Lung (tissue), 12 donors: ENCODE results near the gene TLR5. TPM values are rescaled to one million over a fixed set of nuclear protein-coding genes. Genes with fewer than 3 reads are reported as not detected.

Experiments used
- ATAC-seq: fragments of 200-7000 bp; cut with Tn5 transposase; one replicate; pipeline ENCODE4 v1.9.1; 2020; ENCODE audit warnings: moderate number of reproducible peaks; ENCODE audit not compliant: insufficient read depth, low FRiP score
- DNase-seq, 3 donors: peaks; one replicate each; pipeline ENCODE4 v3.0.0-alpha.2; 2013 to 2017
- H3K27ac ChIP-seq, 2 donors: one replicate each; pipeline ENCODE4 v1.5.1; 2013; ENCODE audit warnings: mild to moderate bottlenecking in 2 of 2, moderate library complexity in 2 of 2, control low read depth in 1 of 2, inconsistent platforms in 1 of 2, low read depth in 1 of 2, low read length in 1 of 2
- H3K27me3 ChIP-seq, 3 donors: one replicate each; pipeline ENCODE4 v1.5.1; 2013; ENCODE audit warnings: low read length in 2 of 3; ENCODE audit not compliant: control insufficient read depth in 3 of 3, insufficient read depth in 3 of 3
- H3K36me3 ChIP-seq, 4 donors: one replicate each; pipeline ENCODE4 v1.5.1; 2013; ENCODE audit warnings: low read length in 4 of 4, mild to moderate bottlenecking in 1 of 4, moderate library complexity in 1 of 4; ENCODE audit not compliant: control insufficient read depth in 4 of 4, insufficient read depth in 4 of 4
- H3K4me1 ChIP-seq, 5 donors: one replicate each; pipeline ENCODE4 v1.5.1; 2013; ENCODE audit warnings: low read length in 5 of 5, mild to moderate bottlenecking in 2 of 5, moderate library complexity in 1 of 5; ENCODE audit not compliant: control insufficient read depth in 5 of 5, insufficient read depth in 5 of 5
- H3K4me3 ChIP-seq: one replicate; pipeline ENCODE4 v1.5.1; 2013; ENCODE audit warnings: mild to moderate bottlenecking, control low read depth, moderate library complexity
- H3K9ac ChIP-seq, 2 donors: one replicate each; pipeline ENCODE4 v1.5.1; 2013; ENCODE audit warnings: low read length in 2 of 2, control low read depth in 1 of 2; ENCODE audit not compliant: insufficient read depth in 1 of 2
- H3K9me3 ChIP-seq, 4 donors: one replicate each; pipeline ENCODE4 v1.5.1; 2013; ENCODE audit warnings: low read length in 3 of 4, mild to moderate bottlenecking in 1 of 4, moderate library complexity in 1 of 4; ENCODE audit not compliant: control insufficient read depth in 4 of 4, insufficient read depth in 3 of 4
- WGBS, 2 donors: extraction: QIAGEN DNeasy Blood & Tissue Kit; methylation state at CpG; one replicate each; pipeline ENCODE4 v1.1.7; 2013; 5-methylcytosine and 5-hydroxymethylcytosine counted together
- polyA plus RNA-seq, 2 donors: library from polyadenylated mRNA; stranded (reverse); fragments of 200-250 nt; gene quantifications; one replicate each; pipeline ENCODE4 v1.2.1, GENCODE V29; 2013
- total RNA-seq, 2 donors: library from RNA; depleted of rRNA in 1 of 2; stranded (reverse); fragments of >200 nt in 1 of 2; gene quantifications; one replicate each; pipeline ENCODE4 v1.2.1, GENCODE V29; 2014 to 2021
- TF ChIP-seq, protein P1 (sequence below): IDR thresholded peaks from 2 replicates; pipeline ENCODE4 v1.5.1; 2012; ENCODE audit warnings: mild to moderate bottlenecking; ENCODE audit errors: control extremely low read depth, extremely low read depth
- donor health status: control.
- donor health status: control.
- donor health status: Bipolar disorder and iron deficiency.
- donor health status: healthy.
- donor health status: DM: yes; HTN: yes; CAD: no.

TLR5 gene
- total and polyA plus RNA-seq, 4 donors = 3.0 to 23.6 (median 17.7) TPM

GRCh38 chr1:223188618-223189356, 45.7 kb upstream of the TLR5 start:
- DNase-seq = no peak
- no peaks in the 10 kb centered on the region for H3K36me3 ChIP-seq
- H3K27me3 ChIP-seq = peaks cover 0 to 2% (median 0%) of the 10 kb centered on the region in 3 donors
- H3K9ac ChIP-seq = no peak overlapping the region
- ATAC-seq = no peak
- H3K4me3 ChIP-seq = no peak overlapping the region
- WGBS, 2 donors = 83 to 86% methylated on average over 5 of the region's 5 CpGs
- H3K4me1 ChIP-seq = no peaks in the 10 kb centered on the region
- TF ChIP-seq, protein P1, sequence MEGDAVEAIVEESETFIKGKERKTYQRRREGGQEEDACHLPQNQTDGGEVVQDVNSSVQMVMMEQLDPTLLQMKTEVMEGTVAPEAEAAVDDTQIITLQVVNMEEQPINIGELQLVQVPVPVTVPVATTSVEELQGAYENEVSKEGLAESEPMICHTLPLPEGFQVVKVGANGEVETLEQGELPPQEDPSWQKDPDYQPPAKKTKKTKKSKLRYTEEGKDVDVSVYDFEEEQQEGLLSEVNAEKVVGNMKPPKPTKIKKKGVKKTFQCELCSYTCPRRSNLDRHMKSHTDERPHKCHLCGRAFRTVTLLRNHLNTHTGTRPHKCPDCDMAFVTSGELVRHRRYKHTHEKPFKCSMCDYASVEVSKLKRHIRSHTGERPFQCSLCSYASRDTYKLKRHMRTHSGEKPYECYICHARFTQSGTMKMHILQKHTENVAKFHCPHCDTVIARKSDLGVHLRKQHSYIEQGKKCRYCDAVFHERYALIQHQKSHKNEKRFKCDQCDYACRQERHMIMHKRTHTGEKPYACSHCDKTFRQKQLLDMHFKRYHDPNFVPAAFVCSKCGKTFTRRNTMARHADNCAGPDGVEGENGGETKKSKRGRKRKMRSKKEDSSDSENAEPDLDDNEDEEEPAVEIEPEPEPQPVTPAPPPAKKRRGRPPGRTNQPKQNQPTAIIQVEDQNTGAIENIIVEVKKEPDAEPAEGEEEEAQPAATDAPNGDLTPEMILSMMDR = no peak
- no peaks in the 10 kb centered on the region for H3K9me3 ChIP-seq
- H3K27ac ChIP-seq = no peak overlapping the region

DNA sequence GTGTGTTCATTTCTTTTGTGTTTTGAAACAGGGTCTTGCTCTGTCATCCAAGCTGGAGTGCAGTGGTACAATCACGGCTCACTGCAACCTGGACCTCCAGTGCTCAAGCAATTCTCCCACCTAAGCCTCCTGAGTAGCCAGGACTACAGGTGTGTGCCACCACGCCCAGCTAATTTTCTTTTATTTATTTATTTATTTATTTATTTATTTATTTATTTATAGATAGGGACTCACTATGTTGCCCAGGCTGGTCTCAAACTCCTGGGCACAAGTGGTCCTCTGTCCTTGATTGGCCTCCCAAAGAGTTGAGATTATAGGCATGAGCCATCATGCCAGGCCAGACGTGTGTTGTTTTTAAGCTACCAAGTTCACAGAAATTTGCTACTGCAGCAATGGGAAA, 43.8 kb upstream of the TLR5 start:
- no peak for DNase-seq
- 88 to 98% methylated on average over 3 of the region's 3 CpGs for WGBS, 2 donors
- Histone ChIP-seq H3K27ac (no peak overlapping the region), H3K27me3 (peaks cover 0 to 2% (median 0%) of the 10 kb centered on the region in 3 donors), H3K36me3 (no peaks in the 10 kb centered on the region), H3K4me3 (no peak overlapping the region), H3K4me1 (no peaks in the 10 kb centered on the region), H3K9ac (no peak overlapping the region), H3K9me3 (no peaks in the 10 kb centered on the region)
- ATAC-seq = no peak
- TF ChIP-seq, protein P1 = no peak

- DNase-seq = no peak
- TF ChIP-seq, protein P1 = no peak
- peaks cover 0 to 2% (median 0%) of the 10 kb centered on the region in 3 donors for H3K27me3 ChIP-seq
- H3K27ac ChIP-seq = no peak overlapping the region
- ATAC-seq = no peak
- WGBS, 2 donors = 91 to 95% methylated on average over 9 of the region's 9 CpGs
- H3K9me3 ChIP-seq = no peaks in the 10 kb centered on the region
- H3K9ac ChIP-seq = no peak overlapping the region
- no peaks in the 10 kb centered on the region for H3K36me3 ChIP-seq
- H3K4me3 ChIP-seq = no peak overlapping the region
- H3K4me1 ChIP-seq = peaks cover 2 to 9% (median 5%) of the 10 kb centered on the region in 5 donors
Observed at GRCh38 chr1:223183268-223183862, 40.3 kb upstream of the TLR5 start.
